Stimulated activated CD8-positive, alpha-beta memory T cell treated with anti-CD3 and anti-CD28 coated beads, Interleukin-15, amount 100 ng/mL, for 24 hours (primary cell): ENCODE measurements around the gene SLC17A2.

Experiments
- DNase-seq: peaks from one replicate; pipeline ENCODE4 v3.0.0-alpha.2; 2020; ENCODE audit warnings: low read depth

SLC17A2 gene

DNA sequence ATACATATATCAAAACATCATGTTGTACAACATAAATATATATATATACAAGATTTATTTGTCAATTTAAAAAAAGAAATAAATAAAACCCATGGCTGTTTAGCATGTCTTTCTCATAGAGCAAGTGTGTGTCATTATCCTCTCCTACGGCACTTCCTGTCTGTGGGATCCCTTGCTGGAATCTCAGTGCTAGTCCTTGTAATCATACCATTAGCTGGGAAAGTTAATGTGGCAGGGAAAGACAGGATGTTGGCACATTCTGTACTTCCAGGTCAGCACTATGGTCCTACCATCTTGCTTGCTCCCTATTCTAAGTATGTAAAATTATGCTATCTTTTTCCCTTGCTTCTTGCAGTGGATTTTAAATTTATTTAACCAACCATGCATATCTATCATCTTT is 47.0 kb downstream of the SLC17A2 start:
- DNase-seq = no peak

DNA sequence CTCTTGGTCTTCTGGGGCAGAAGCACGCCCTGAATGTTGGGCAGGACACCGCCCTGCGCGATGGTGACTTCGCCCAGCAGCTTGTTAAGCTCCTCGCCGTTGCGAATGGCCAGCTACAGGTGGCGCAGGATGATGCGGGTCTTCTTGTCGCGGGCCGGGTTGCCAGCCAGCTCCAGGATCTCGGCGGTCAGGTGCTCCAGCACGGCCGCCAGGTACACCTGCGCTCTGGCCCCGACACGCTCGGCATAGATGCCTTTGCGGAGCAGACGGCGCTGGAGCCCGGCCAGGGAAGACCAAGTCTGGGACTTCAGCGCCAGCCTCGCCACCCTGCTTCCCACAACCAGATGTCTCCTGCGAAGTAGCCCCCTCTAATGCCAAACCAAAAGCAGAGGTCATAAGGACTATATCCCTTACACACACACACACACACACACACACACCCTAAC is 48.4 kb downstream of the SLC17A2 start:
- no peak for DNase-seq

DNA sequence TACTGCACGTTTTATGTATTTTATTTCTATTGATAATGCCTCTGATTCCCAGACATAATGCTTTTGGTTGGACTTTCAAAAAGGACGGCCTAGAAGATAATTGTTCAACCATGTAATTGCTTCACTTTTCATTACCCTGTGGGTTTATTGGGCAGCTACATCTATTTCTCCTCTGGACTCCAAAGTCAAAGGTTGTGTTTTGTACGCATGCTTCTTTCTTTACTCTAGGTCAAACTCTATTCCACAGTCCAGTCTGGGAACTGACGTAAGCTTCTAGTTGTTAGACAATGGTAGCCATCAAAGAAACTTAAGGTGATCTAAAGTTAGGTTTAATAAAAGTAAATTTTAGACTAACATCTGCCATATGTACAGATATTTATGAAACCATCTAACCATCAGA is 49.9 kb downstream of the SLC17A2 start:
- DNase-seq = no peak

DNA sequence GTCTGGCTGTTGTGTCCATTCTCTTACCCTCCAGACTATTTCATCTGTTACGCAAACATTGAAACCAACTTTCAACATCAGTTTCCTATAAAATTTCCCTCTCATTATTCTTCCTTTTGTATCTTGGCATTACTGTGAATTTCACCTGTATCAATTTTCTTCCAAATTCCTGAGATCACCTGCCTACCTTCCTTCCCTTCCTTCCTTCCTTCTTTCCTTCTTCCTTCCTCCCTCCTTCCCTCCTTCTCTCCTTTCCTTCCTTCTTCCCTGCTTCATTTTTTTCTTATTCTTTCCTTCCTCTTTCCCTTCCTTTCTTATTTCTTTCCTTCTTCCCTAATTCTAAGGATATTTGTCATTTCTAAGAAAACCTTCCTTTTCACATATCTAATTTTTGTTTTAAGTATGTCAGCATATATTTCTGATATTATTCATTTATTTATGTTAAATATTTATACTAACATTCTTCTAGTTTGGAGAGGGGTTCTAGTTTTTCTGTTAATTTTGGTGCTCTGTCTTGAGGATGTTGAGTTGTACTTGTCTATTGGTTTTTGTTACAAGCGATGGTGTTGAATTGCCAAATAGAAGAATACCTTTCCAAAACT is 51.7 kb downstream of the SLC17A2 start:
- DNase-seq = no peak

DNA sequence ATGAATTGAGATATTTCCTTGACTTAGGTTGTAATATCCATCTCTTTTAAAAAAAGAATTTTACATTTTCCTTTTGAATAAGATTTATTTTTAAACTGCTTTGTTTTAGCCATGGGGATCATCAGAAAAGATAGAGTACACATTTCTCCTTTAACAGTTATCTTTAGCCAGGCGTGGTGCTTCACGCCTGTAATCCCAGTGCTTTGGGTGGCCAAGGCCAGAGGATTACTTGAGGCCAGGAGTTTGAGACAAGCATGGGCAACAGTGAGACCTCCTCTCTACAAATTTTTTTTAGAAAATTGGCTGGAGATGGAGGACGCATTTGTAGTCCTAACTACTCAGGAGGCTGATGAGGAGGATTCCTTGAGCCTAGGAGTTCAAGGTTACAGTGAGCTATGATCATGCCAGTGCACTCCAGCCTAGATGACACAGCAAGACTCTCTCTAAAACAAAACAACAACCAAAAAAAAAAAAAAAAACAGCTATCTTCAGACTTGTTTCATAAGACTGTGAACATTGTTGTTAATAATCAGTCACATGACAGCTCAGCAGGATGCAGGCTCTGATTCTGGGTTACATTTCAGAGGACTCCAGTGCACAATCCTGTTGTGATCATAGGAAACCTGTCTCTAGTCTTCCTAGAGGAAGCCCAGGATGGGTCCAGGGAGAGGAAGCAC is 54.4 kb downstream of the SLC17A2 start:
- DNase-seq = no peak

DNA sequence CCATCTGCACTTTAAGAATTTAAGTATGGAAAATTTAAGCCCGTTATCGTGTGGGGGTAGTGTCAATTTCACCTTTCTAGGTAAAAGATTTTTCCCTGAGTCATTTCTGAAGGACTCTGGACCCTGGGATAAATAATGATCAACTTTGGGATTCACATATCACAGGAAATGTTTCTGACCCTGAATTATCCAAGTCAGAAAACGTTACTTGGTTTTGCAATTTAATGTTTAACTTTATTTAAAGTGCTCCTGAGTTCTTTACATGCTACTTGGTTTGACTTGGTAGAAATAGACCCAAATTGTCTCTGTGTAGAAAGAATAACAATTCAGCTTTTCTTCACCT is 55.0 kb downstream of the SLC17A2 start:
- no peak for DNase-seq

DNA sequence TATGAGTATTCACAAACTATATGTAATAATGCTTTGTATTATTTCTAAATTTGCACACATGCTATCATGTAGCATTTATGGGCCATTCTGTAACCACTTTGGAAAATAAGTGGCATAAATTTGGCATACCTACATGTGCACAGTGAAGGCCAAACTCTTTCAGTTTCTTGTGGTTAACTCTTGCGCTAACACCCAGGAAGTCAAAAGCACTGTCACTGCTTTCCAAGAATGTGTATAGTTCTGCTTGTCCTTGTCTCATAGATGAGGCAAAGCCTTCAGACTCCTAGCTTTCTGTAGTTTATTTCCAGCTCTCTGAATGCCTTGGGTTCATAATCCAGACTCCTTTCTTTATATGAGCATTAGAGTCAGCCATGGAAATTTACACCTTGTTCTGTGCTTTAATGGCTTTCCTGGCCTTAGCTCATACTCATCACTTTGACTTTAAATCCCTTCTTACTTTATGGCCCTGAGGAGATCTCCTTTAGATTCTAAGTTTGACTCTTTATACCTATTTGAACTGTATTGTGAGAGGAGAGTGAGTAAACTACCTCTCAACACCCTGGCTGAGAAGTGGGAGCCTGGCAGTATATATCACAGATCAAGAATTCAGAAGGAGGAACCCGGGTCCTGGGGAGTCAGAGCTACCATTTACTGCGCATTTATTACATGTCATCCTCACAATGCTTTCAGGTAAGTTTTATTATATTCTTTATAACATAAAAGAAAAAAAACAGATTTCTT is 55.5 kb downstream of the SLC17A2 start:
- no peak for DNase-seq

DNA sequence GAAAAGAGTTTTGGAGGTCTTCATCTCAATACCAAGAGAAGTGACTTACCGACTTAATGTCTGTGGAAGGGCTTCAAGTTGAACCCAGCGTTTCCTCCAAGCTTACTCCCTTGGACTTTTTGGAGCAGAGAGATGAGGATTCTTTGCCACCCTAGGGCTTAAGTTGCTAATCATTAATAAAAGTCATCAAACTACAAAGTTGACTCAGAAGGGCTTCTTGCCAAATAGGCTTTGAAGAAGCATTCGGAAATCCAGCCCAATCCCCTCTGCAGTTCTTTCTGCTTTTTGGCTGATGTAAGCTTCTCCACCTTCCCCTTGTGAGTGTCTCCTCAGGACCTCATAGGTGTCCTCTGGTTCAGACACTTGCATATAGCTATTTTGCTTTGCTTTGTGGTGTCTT is 56.4 kb downstream of the SLC17A2 start, which contains the start of gene SLC17A3:
SLC17A3 (minus strand) TSS at position 126 of the 400 bp plus-strand sequence. CDS start 5,856 bp downstream, outside the sequence.
- DNase-seq = no peak

DNA sequence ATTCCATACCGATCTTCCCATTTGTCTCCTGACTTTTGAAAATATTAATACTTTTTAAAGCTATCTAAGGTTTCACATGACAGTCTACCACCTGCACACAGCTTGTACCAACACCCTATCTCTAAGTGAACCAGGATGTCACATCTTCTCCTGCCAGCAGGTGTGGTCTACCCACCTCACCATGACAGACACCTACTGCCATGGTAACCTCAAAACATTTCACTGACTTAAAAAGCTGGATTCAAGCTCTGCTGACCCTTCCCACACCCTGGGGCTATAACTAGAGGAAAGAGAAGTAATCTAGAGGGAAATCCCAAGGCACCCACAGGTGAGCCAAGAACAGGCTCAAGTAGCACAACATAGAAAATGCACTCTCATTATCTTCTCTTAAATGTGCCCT is 57.7 kb downstream of the SLC17A2 start:
- no peak for DNase-seq

DNA sequence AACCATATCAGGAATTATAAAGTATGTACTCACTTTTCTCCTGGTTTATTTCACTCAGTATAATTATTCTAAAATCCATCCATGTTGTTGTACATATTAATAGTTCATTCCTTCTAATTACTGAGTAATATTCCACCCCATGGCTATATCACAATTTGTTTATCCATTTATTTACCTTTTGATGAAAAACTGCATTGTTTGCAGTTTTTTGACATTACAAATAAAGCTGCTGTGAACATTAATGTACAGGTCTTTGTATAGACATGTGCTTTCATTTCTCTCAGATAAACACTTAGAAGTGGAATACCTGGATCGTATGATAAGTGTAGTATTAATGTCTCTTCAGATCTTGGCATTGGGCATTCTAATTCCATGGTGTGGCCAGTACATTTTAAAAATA is 60.7 kb downstream of the SLC17A2 start:
- no peak for DNase-seq

DNA sequence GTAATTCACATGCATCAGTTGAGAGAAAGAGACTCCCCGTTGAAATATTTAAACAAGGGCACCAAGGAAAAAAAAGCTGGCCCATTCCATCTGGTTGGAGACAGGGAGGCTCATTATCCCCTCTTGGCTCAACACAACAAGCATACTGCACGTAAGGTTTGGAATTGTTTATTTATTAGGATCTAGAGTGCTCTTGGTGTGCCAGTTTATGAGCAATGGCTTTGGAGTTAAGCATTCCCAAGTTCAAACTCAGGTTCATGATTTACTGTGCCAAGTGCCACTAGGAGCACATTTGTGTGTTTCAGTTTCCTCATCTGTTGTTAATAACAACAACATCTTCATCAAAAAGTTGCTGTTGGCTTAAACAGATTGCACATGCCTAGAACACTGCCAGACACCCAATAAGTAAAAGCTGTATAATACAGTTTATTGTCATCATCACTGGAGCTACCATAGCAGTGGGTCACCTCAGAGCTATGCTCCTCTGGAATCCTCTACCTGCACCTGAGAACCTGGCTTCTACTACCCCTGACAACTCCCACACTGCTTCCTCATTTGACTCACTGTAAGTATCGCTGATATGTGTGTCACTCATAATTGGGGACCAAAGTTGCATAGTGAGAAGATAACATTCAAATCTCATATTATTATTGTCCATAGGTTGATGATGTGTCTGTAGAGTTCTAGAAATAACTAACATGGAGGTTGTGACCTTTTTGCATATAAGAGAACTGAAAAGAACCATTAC is 61.9 kb downstream of the SLC17A2 start:
- DNase-seq = no peak

DNA sequence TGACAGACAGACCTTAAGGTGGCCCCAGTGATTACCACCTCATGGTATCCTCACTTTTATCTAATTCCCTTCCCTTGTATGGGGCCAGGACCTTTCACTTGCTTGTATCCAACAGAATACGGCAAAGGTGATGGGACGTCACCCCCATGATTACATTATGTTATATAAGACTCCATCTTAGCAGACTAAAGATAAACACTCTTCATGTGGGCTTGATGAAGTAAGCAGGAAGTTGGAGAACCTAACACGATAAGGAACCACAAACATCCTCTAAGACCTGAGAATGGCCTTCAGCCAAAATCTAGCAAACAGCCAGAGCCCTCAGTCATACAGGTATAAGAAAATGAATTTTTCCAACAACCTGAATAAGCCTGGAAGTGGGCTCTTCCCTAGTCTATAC is 64.5 kb downstream of the SLC17A2 start:
- no peak for DNase-seq

DNA sequence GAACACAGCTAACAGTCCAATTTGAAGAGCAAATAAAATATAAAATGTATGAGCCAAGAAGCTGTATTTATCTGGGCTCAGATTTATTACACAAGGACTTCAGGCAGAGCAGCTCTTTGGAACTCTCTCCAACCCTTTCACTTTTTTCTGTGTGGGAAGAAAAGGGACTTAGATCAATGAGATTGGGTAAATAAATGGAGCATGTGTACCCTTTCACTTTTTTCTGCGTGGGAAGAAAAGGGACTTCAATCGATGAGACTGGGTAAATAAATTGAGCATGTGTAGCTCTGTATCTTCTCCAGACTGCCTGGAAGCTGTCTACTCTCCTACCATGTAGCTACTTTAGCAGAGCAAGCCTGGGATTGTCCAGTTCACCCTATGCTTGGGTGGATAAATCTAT is 67.1 kb downstream of the SLC17A2 start:
- no peak for DNase-seq
